ENCODE measurements around the gene NXPE3. TPM values are rescaled to one million over a fixed set of nuclear protein-coding genes. Genes with fewer than 3 reads are reported as not detected.

Gene NXPE3
- total and polyA plus RNA-seq, 9 of the 15 experiments (the other 6 are each of a cell fraction or from before 2014, with no cell fraction given): 0.25 to 2.5 (median 0.95) TPM

GRCh38 chr3:101848754-101849713 lies 70.0 kb downstream of the NXPE3 start, which contains the start of gene NFKBIZ (continued):
- no peak for TF ChIP-seq NR4A1 (CRISPR knock-in tag; IDR thresholded peaks at IDR 0.05)
- TF ChIP-seq NR4A1 (tag; IDR thresholded peaks at IDR 0.05): no peak
- TF ChIP-seq ARID4B (CRISPR knock-in tag; IDR thresholded peaks at IDR 0.05): peak; percentile 66; the same call in 1 of the 2 replicates
- no peak for TF ChIP-seq NCOA6 (IDR thresholded peaks at IDR 0.05)
- no peak for TF ChIP-seq TEAD2 (tag; IDR thresholded peaks at IDR 0.05)
- peak; percentile 42 for TF ChIP-seq RB1 (IDR thresholded peaks at IDR 0.05; ENCODE audit: low read depth)
- TF ChIP-seq PCBP1 (IDR thresholded peaks at IDR 0.05; ENCODE audit: low read depth, low read length, poor library complexity, severe bottlenecking): no peak
- TF ChIP-seq SMAD1 (IDR thresholded peaks at IDR 0.05; ENCODE audit: low read depth, low read length, partially characterized antibody): peak; percentile 72
- TF ChIP-seq ZNF551 (CRISPR knock-in tag; IDR thresholded peaks at IDR 0.05): no peak
- TF ChIP-seq CBX1 (IDR thresholded peaks at IDR 0.05; ENCODE audit: low read depth): peak; percentile 53; the same call in 1 of the 2 replicates
- no peak for TF ChIP-seq CREM (IDR thresholded peaks at IDR 0.05; ENCODE audit: low read depth)
- no peak for TF ChIP-seq ZNF75A (CRISPR knock-in tag; IDR thresholded peaks at IDR 0.05)
- no peak for TF ChIP-seq JUNB (CRISPR knock-in tag; conservative IDR thresholded peaks at IDR 0.05)
- peak; percentile 86 for TF ChIP-seq ZFX (CRISPR knock-in tag; IDR thresholded peaks at IDR 0.05)
- no peak for TF ChIP-seq RBBP5 (IDR thresholded peaks at IDR 0.05; ENCODE audit: borderline replicate concordance, insufficient read depth, low read length, poor library complexity, severe bottlenecking)
- peak; percentile 7; the same call in 1 of the 2 replicates for TF ChIP-seq MAX (CRISPR knock-in tag; IDR thresholded peaks at IDR 0.05)
- peak; percentile 35 for TF ChIP-seq NELFE (IDR thresholded peaks at IDR 0.05; ENCODE audit: insufficient read depth, insufficient read length)
- TF ChIP-seq KAT7 (CRISPR knock-in tag; IDR thresholded peaks at IDR 0.05; ENCODE audit: borderline replicate concordance): peak; percentile 20; the same call in 1 of the 2 replicates
- TF ChIP-seq NKRF (IDR thresholded peaks at IDR 0.05; ENCODE audit: borderline replicate concordance): no peak
- no peak for TF ChIP-seq NR1H2 (CRISPR knock-in tag; IDR thresholded peaks at IDR 0.05)
- 0 out of 2 replicates have a peak, but pooled peaks have one; percentile 16 for TF ChIP-seq GABPB1 (CRISPR knock-in tag; IDR thresholded peaks at IDR 0.05)
- no peak for TF ChIP-seq SMAD3 (CRISPR knock-in tag; conservative IDR thresholded peaks at IDR 0.05)

Measured in K562 (cell line).